HepG2 (cell line): ENCODE data around the gene SCGB2B2. TPM values are rescaled to one million over a fixed set of nuclear protein-coding genes. Genes with fewer than 3 reads are reported as not detected.

Experiments
- ARID3A ChIP-seq: IDR thresholded peaks from 2 replicates; pipeline ENCODE4 v1.6.1; 2012; ENCODE audit warnings: low read depth, low read length, improper control_type of control experiment
- CEBPZ ChIP-seq: IDR thresholded peaks from 2 replicates; pipeline ENCODE4 v1.6.1; 2012; ENCODE audit warnings: low read length, improper control_type of control experiment
- HMGXB3 ChIP-seq: sonication (generic); formaldehyde crosslinking; IDR thresholded peaks from 2 replicates; pipeline ENCODE4 v1.4.0; 2020; ENCODE audit warnings: missing genetic modification reagents, borderline replicate concordance
- NFE2 ChIP-seq: sonication (generic); formaldehyde crosslinking; IDR thresholded peaks from 2 replicates; pipeline ENCODE4 v1.4.0; 2020; ENCODE audit warnings: missing genetic modification reagents
- RERE ChIP-seq: IDR thresholded peaks from 2 replicates; pipeline ENCODE4 v1.6.1; 2016; ENCODE audit warnings: low read depth, missing genetic modification reagents, missing compliant biosample characterization
- SALL1 ChIP-seq: sonication (generic); formaldehyde crosslinking; IDR thresholded peaks from 2 replicates; pipeline ENCODE4 v1.8.0; 2022; ENCODE audit warnings: mild to moderate bottlenecking, missing genetic modification reagents
- TFDP2 ChIP-seq: sonication (generic); formaldehyde crosslinking; IDR thresholded peaks from 2 replicates; pipeline ENCODE4 v1.4.0; 2020; ENCODE audit warnings: missing genetic modification reagents
- ZBTB21 ChIP-seq: sonication (generic); formaldehyde crosslinking; IDR thresholded peaks from 2 replicates; pipeline ENCODE4 v1.4.0; 2020; ENCODE audit warnings: missing genetic modification reagents
- ZBTB42 ChIP-seq: sonication (generic); formaldehyde crosslinking; IDR thresholded peaks from 2 replicates; pipeline ENCODE4 v1.5.0; 2020; ENCODE audit warnings: mild to moderate bottlenecking, missing genetic modification reagents
- ZNF367 ChIP-seq: sonication (generic); formaldehyde crosslinking; IDR thresholded peaks from 2 replicates; pipeline ENCODE4 v1.4.0; 2020; ENCODE audit warnings: missing genetic modification reagents, borderline replicate concordance
- ZNF746 ChIP-seq: sonication (generic); formaldehyde crosslinking; IDR thresholded peaks from 2 replicates; pipeline ENCODE4 v1.8.0; 2022; ENCODE audit warnings: mild to moderate bottlenecking, missing genetic modification reagents
- ZNF790 ChIP-seq: sonication (generic); formaldehyde crosslinking; IDR thresholded peaks from 2 replicates; pipeline ENCODE4 v1.8.0; 2022; ENCODE audit warnings: missing genetic modification reagents, mild to moderate bottlenecking, borderline replicate concordance
- polyA plus RNA-seq, 8 experiments: library from polyadenylated mRNA; depleted of rRNA in 3 of 8; stranded (reverse) in 7 of 8; unstranded in 1 of 8; fragments of >200 nt; fragmentation: Illumina TruSeq in 4 of 8; extraction: Trizol in 4 of 8; gene quantifications; 2 replicates each; pipeline versions ENCODE4 v1.2.1 to v1.2.3, GENCODE V29; 2011 to 2016; ENCODE audit warnings: low read depth in 4 of 8, missing spikeins in 1 of 8, mixed read lengths in 1 of 8; ENCODE audit not compliant: insufficient read depth in 1 of 8
- total RNA-seq, 5 experiments: library from RNA; depleted of rRNA; stranded (reverse); fragments of >200 nt; fragmentation: Illumina TruSeq; extraction: Trizol; gene quantifications; 2 replicates each; pipeline ENCODE4 v1.2.3, GENCODE V29; 2016; ENCODE audit warnings: low read depth in 1 of 5

The SCGB2B2 gene
- total and polyA plus RNA-seq, 2 of the 13 experiments (the other 11 are each of a cell fraction or from before 2014, with no cell fraction given): 0.03 TPM; not detected in 1

- TF ChIP-seq ARID3A: no peak
- TF ChIP-seq TFDP2 (CRISPR knock-in tag): no peak
- TF ChIP-seq ZBTB42: no peak
- TF ChIP-seq CEBPZ: no peak
- no peak for TF ChIP-seq NFE2 (CRISPR knock-in tag)
- TF ChIP-seq ZNF746 (CRISPR knock-in tag): no peak
- TF ChIP-seq ZNF790: no peak
- no peak for TF ChIP-seq ZBTB21 (CRISPR knock-in tag)
- no peak for TF ChIP-seq ZNF367 (CRISPR knock-in tag)
- TF ChIP-seq HMGXB3 (CRISPR knock-in tag): no peak
- peak; percentile 60 for TF ChIP-seq SALL1 (CRISPR knock-in tag)
- no peak for TF ChIP-seq RERE (CRISPR knock-in tag)
These were observed 48.4 kb upstream of the SCGB2B2 start (continued) for GRCh38 chr19:34725400-34725799.
